Keratinocyte (primary cell): ENCODE data around the gene PRRT2.

Source experiments
- EZH2 ChIP-seq: IDR thresholded peaks from one replicate; pipeline ENCODE4 v1.6.1; 2012; ENCODE audit warnings: inconsistent platforms, mild to moderate bottlenecking, low read length, moderate library complexity
- TF ChIP-seq, protein P1 (sequence below), 3 experiments: IDR thresholded peaks in 1 of 3; conservative IDR thresholded peaks in 1 of 3; optimal IDR thresholded peaks in 1 of 3; 2 replicates in 2 of 3; 3 replicates in 1 of 3; pipeline versions ENCODE3 to v1.5.1; 2011; ENCODE audit warnings: low read length in 3 of 3, mild to moderate bottlenecking in 3 of 3, moderate library complexity in 2 of 3, control low read depth in 1 of 3, inconsistent platforms in 1 of 3; ENCODE audit not compliant: insufficient read depth in 2 of 3; ENCODE audit errors: extremely low read depth in 1 of 3

DNA sequence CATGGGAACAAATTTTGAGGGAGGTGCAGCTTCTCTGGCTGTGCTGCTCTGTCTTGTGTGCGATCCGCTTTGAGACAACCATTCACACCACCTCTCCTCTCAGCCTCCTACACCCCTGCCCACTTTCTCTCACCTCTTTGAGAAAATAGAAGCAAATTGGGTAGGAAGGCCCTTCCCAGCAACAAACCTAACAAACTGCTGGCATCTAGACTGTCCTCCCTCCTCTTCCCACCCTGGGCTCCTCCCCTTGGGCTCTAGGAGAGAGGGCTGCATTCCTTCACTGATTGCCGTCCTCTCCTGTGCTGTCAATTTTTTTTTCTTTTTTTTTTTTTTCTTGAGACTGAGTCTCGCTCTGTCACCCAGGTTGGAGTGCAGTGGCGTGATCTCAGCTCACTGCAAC, 37.5 kb downstream of the PRRT2 start:
- TF ChIP-seq, protein P1, sequence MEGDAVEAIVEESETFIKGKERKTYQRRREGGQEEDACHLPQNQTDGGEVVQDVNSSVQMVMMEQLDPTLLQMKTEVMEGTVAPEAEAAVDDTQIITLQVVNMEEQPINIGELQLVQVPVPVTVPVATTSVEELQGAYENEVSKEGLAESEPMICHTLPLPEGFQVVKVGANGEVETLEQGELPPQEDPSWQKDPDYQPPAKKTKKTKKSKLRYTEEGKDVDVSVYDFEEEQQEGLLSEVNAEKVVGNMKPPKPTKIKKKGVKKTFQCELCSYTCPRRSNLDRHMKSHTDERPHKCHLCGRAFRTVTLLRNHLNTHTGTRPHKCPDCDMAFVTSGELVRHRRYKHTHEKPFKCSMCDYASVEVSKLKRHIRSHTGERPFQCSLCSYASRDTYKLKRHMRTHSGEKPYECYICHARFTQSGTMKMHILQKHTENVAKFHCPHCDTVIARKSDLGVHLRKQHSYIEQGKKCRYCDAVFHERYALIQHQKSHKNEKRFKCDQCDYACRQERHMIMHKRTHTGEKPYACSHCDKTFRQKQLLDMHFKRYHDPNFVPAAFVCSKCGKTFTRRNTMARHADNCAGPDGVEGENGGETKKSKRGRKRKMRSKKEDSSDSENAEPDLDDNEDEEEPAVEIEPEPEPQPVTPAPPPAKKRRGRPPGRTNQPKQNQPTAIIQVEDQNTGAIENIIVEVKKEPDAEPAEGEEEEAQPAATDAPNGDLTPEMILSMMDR (optimal IDR thresholded peaks at IDR 0.05 in 1 of 3, IDR thresholded peaks at IDR 0.05 in 1 of 3, conservative IDR thresholded peaks at IDR 0.05 in 1 of 3; ENCODE audit: extremely low read depth in 1 of 3, insufficient read depth in 2 of 3, low read length in 3 of 3): no peak
- TF ChIP-seq EZH2: no peak
